OCI-LY7 (cell line): ENCODE data around the gene NFIX. TPM values are rescaled to one million over a fixed set of nuclear protein-coding genes. Genes with fewer than 3 reads are reported as not detected.
A peak's percentile ranks its signal among the peaks of the same experiment; 100 is the strongest.

Experiments
- BruUV-seq: library from RNA; stranded (reverse); fragments of 400-500 nt; replicated peaks from 2 replicates; lab custom pipeline; 2021; lab: Mats Ljungman, UMichigan
- CTCF ChIA-PET: fragments of 300-600 bp; sonication (Branson Sonifier 250); formaldehyde crosslinking; loops from one replicate; lab custom pipeline; 2022; ENCODE audit warnings: antibody characterized with exemption; ENCODE audit not compliant: unreplicated experiment; lab: Charles Lee
- POLR2A ChIA-PET: fragments of 300-600 bp; sonication (Branson Sonifier 250); formaldehyde crosslinking; loops from one replicate; lab custom pipeline; 2022; ENCODE audit warnings: antibody characterized with exemption; lab: Charles Lee
- DNase-seq: peaks from one replicate; pipeline ENCODE4 v3.0.0-alpha.2; 2015; ENCODE audit warnings: low spot score
- H2AFZ ChIP-seq: fragments of 200-600 bp; sonication (generic), shearing (Covaris generic); 2 replicates; pipeline ENCODE4 v1.6.1; 2014; ENCODE audit warnings: mild to moderate bottlenecking, antibody characterized with exemption, low read length, moderate library complexity
- H3K27ac ChIP-seq: fragments of 200-600 bp; sonication (generic); 2 replicates; pipeline ENCODE4 v1.5.1; 2014; ENCODE audit warnings: mixed run types, low read depth, mild to moderate bottlenecking, moderate library complexity, low read length, inconsistent platforms; ENCODE audit not compliant: poor library complexity, severe bottlenecking
- H3K36me3 ChIP-seq: fragments of 200-600 bp; sonication (generic); 2 replicates; pipeline ENCODE4 v1.6.1; 2014; ENCODE audit warnings: mild to moderate bottlenecking, antibody characterized with exemption, low read length, moderate library complexity, mixed read lengths; ENCODE audit not compliant: insufficient read depth
- H3K4me1 ChIP-seq: fragments of 200-600 bp; sonication (generic); 2 replicates; pipeline ENCODE4 v1.5.1; 2014; ENCODE audit warnings: mild to moderate bottlenecking, low read length; ENCODE audit not compliant: insufficient read depth, poor library complexity, severe bottlenecking
- H3K4me2 ChIP-seq: fragments of 200-600 bp; sonication (generic); 2 replicates; pipeline ENCODE4 v1.6.1; 2014; ENCODE audit warnings: mild to moderate bottlenecking, low read length
- H3K4me3 ChIP-seq: fragments of 200-600 bp; sonication (generic); 2 replicates; pipeline ENCODE4 v1.5.1; 2014; ENCODE audit warnings: mild to moderate bottlenecking, low read depth, low read length; ENCODE audit not compliant: poor library complexity, severe bottlenecking
- H3K79me2 ChIP-seq: fragments of 200-600 bp; sonication (generic); 2 replicates; pipeline ENCODE4 v1.6.1; 2016; ENCODE audit warnings: low read depth, mild to moderate bottlenecking, low read length, moderate library complexity, mixed read lengths; ENCODE audit not compliant: insufficient read depth
- H3K9me2 ChIP-seq: fragments of 200-600 bp; sonication (generic); 2 replicates; pipeline ENCODE4 v1.6.1; 2016; ENCODE audit warnings: mild to moderate bottlenecking, low read length, mixed read lengths; ENCODE audit not compliant: insufficient read depth
- H3K9me3 ChIP-seq: fragments of 200-600 bp; sonication (generic); 2 replicates; pipeline ENCODE4 v1.6.1; 2014; ENCODE audit warnings: mild to moderate bottlenecking, mixed run types, low read length, mixed read lengths
- H4K20me1 ChIP-seq: fragments of 200-600 bp; sonication (generic); 2 replicates; pipeline ENCODE4 v1.6.1; 2014; ENCODE audit warnings: mild to moderate bottlenecking, antibody characterized with exemption, low read length, moderate library complexity, mixed read lengths; ENCODE audit not compliant: insufficient read depth
- EZH2phosphoT487 ChIP-seq: fragments of 200-600 bp; sonication (generic); IDR thresholded peaks from 2 replicates; pipeline ENCODE4 v1.6.1; 2018; ENCODE audit warnings: low read depth, borderline replicate concordance, mild to moderate bottlenecking, mixed run types, antibody characterized with exemption, low read length, moderate library complexity, mixed read lengths
- intact Hi-C: fragments of 100-400 bp; cut with micrococcal nuclease; formaldehyde crosslinking; loops from one replicate; pipeline ENCODE4 v1.10.0; 2022; ENCODE audit not compliant: unreplicated experiment
- total RNA-seq, 2 experiments: library from RNA; depleted of rRNA in 1 of 2; stranded (reverse); fragments of >200 nt in 1 of 2; shearing (Covaris generic) in 1 of 2; gene quantifications; 2 replicates each; pipeline ENCODE4 v1.2.3, GENCODE V29; 2014 to 2022
- TF ChIP-seq, protein P1 (sequence below): fragments of 200-600 bp; sonication (generic); conservative IDR thresholded peaks from 2 replicates; pipeline ENCODE4 v1.5.1; 2014; ENCODE audit warnings: mild to moderate bottlenecking, antibody characterized with exemption, low read length, moderate library complexity, mixed read lengths

Gene NFIX
- total RNA-seq, 2 experiments from 2014 or later: 0.16 to 0.72 TPM

DNA sequence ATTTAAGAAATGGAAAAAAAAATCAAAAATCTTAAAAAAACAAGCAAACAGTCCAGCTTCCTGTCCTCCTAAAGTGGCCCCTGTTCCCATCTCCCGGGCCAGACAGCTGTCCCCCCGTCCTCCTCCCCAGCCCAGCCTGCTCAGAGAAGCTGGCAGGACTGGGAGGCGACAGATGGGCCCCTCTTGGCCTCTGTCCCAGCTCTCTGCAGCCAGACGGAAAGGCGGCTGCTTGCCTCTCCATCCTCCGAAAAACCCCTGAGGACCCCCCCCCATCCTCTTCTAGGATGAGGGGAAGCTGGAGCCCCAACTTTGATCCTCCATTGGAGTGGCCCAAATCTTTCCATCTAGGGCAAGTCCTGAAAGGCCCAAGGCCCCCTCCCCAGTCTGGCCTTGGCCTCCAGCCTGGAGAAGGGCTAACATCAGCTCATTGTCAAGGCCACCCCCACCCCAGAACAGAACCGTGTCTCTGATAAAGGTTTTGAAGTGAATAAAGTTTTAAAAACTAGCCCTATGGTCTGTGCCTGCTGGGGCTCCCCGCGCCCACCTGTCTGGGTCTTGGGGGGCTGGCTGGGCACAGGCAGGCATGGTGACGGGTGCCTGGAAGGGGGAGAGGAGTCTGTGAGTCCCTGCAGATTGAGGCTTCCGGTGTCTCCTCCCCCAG lies 42.0 kb upstream of the NFIX start:
- no peak overlapping the region for H3K4me3 ChIP-seq
- no peak overlapping the region for H2AFZ ChIP-seq
- no peaks in the 10 kb centered on the region for H3K9me3 ChIP-seq
- POLR2A ChIA-PET: interaction anchor here (0.6 kb wide), 1 partner anchor 16 kb away, joined by 5 read pairs; no protein-coding TSS in a partner anchor
- CTCF ChIA-PET: interaction anchor here (0.6 kb wide), 2 partner anchors 11 to 188 kb away, joined by 3 to 4 read pairs; no protein-coding TSS in a partner anchor
- H3K4me2 ChIP-seq: peak overlapping the region; percentile 56
- H3K79me2 ChIP-seq: peaks cover 35% of the 10 kb centered on the region; the same call in 1 of the 2 replicates
- H3K27ac ChIP-seq: peak overlapping the region; percentile 84
- no peak for DNase-seq
- no peaks in the 10 kb centered on the region for H3K9me2 ChIP-seq
- intact Hi-C loops: no loop called here
- H3K36me3 ChIP-seq: peaks cover 70% of the 10 kb centered on the region
- BruUV-seq: TSS peak; percentile 96
- TF ChIP-seq, protein P1, sequence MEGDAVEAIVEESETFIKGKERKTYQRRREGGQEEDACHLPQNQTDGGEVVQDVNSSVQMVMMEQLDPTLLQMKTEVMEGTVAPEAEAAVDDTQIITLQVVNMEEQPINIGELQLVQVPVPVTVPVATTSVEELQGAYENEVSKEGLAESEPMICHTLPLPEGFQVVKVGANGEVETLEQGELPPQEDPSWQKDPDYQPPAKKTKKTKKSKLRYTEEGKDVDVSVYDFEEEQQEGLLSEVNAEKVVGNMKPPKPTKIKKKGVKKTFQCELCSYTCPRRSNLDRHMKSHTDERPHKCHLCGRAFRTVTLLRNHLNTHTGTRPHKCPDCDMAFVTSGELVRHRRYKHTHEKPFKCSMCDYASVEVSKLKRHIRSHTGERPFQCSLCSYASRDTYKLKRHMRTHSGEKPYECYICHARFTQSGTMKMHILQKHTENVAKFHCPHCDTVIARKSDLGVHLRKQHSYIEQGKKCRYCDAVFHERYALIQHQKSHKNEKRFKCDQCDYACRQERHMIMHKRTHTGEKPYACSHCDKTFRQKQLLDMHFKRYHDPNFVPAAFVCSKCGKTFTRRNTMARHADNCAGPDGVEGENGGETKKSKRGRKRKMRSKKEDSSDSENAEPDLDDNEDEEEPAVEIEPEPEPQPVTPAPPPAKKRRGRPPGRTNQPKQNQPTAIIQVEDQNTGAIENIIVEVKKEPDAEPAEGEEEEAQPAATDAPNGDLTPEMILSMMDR: no peak
- no peak for TF ChIP-seq EZH2phosphoT487
- H4K20me1 ChIP-seq: no peaks in the 10 kb centered on the region
- H3K4me1 ChIP-seq: peaks cover 38% of the 10 kb centered on the region

DNA sequence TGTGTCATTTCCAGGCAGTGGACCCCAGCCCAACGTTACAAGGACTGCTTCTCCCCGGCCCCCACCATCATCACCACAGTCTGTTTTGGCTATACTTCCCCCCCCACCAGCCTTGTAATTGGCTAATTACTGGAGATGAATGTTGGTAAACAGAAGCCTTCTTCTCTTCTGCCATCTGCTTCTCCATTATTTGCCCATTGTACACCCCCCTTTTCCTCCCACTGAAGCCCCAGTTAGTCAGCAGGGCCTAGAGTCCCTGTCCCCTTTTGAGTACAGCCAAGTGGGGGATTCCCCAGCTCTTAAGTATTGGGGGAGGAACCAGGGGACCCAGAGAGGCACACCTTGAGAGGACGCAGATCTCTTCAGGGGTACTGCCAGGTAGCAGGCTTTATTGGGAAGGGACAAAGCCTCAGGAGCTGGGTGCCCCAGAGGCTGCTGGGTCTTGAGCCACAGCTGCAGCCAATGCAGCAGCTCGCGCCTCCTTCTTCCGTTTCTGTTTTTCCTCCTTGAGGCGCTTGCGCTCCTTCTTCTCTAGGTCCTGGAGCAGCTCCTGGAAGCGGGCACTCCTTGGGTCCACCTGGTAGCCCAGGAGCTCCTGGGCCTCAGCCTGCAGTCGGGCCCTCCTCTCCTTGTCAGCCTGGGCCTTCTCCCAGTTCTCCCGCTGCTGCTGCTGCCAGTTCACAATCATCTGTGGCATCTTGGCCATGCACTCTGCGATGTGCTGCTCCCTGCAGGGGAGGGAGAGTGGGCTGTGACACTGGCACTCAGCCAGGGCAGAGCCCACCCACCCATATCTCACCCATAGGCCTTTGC lies 41.3 kb upstream of the NFIX start:
- intact Hi-C loops: no loop called here
- no TSS peak for BruUV-seq
- ChIA-PET POLR2A (interaction anchor here (1.5 kb wide), 1 partner anchor 11 kb away, joined by 3 read pairs; no protein-coding TSS in a partner anchor), CTCF (no interaction called here)
- no peak for TF ChIP-seq EZH2phosphoT487
- TF ChIP-seq, protein P1: no peak
- no peak overlapping the region for H2AFZ ChIP-seq
- no peak for DNase-seq
- H3K4me1 ChIP-seq: peaks cover 38% of the 10 kb centered on the region
- H3K9me3 ChIP-seq: no peaks in the 10 kb centered on the region
- H4K20me1 ChIP-seq: no peaks in the 10 kb centered on the region
- H3K4me3 ChIP-seq: peak overlapping the region; percentile 78
- H3K36me3 ChIP-seq: peaks cover 63% of the 10 kb centered on the region
- peaks cover 35% of the 10 kb centered on the region; the same call in 1 of the 2 replicates for H3K79me2 ChIP-seq
- H3K4me2 ChIP-seq: peak overlapping the region; percentile 56
- H3K27ac ChIP-seq: peak overlapping the region; percentile 84
- H3K9me2 ChIP-seq: no peaks in the 10 kb centered on the region
